Bladder microvascular endothelial cell (primary cell): Measurements from ENCODE around the gene TRIM33. TPM values are rescaled to one million over a fixed set of nuclear protein-coding genes. Genes with fewer than 3 reads are reported as not detected.

Experiments used
- total RNA-seq: library from RNA; depleted of rRNA; stranded (reverse); fragments of >200 nt; gene quantifications from 2 replicates; pipeline ENCODE4 v1.2.3, GENCODE V29; 2014

Gene TRIM33
- total RNA-seq = 13.6 and 38.1 TPM in 2 replicates

DNA sequence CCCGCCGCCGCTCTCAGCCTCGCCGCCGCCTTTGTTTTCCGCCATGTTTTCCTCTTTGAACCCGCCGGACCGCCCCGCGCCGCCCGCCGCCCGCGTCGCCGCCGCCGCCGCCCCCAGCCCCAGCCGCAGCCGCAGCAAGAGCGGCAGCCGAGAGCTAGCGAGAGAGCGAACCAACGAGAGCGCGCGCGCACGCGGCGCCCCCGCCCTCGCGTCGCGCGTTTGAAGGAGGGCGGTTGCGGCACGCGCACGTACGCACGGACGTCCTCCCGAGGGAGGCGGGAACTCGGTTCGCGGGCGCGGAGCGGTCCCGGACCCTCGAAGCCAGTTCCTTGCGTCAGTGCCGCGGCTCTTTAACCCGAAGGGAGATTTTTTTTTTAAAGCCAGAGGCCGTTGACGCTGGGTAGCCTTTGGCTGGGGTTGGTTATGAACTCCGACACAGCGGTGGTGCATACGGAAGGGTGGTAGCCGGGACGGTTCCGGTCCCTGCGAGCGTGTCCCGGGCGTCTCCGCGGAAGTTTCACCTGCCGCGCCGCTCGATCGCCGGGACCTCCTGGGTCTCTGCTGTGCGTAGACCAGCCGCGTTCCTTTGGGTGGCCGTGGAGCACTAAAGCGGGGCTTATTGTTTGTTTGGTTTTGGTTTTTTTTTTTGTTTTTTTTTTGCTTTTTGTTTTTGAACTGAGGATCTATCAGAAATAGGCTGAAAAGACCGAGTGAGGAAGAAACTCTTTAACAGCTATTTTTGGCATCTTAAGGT lies at the start of gene TRIM33:
TSS of gene TRIM33 (minus strand) at position 172 of the 754 bp plus-strand sequence. CDS start at position 45, 127 bp downstream.

Other genes starting within 250 kb of the TRIM33 start
- 31.2 and 41.3 TPM in 2 replicates for gene BCAS2, start 70.4 kb upstream of the TRIM33 start, total RNA-seq
- gene DENND2C, start 158.8 kb upstream of the TRIM33 start, total RNA-seq = 0.49 and 2.0 TPM in 2 replicates
- not detected in 2 replicates for gene AMPD1, start 184.3 kb upstream of the TRIM33 start, total RNA-seq
- 53.9 and 59.7 TPM in 2 replicates for gene NRAS, start 205.6 kb upstream of the TRIM33 start, total RNA-seq
- gene CSDE1, start 246.8 kb upstream of the TRIM33 start, total RNA-seq = 521 and 814 TPM in 2 replicates